GM18502 (cell line): ENCODE results near the gene MEF2D.

Source experiments
- ATAC-seq: cut with Tn5 transposase; IDR thresholded peaks from one replicate; pipeline ENCODE4 v1.9.1; 2021; ENCODE audit warnings: mild to moderate bottlenecking; ENCODE audit not compliant: unreplicated experiment, poor library complexity

The MEF2D gene

DNA sequence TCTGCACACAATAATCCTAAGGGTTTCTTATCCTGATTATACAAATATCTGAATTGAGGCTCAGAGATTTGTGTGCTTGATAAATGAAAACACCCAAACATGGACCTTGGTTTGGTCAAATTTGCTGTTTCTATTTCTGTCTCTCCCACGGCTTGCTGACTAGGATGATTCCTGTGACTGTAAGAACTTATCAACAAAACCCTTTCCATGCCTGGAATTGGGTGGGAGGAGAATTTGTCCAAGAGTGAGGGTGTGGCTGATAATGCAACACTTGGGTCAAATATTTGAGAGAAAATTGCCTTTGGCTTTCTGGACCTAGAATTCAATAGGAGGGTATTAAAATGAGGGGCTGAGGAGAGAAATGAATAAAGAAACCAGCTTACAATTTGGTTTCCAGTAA is 83.6 kb downstream of the MEF2D start:
- ATAC-seq = no peak

DNA sequence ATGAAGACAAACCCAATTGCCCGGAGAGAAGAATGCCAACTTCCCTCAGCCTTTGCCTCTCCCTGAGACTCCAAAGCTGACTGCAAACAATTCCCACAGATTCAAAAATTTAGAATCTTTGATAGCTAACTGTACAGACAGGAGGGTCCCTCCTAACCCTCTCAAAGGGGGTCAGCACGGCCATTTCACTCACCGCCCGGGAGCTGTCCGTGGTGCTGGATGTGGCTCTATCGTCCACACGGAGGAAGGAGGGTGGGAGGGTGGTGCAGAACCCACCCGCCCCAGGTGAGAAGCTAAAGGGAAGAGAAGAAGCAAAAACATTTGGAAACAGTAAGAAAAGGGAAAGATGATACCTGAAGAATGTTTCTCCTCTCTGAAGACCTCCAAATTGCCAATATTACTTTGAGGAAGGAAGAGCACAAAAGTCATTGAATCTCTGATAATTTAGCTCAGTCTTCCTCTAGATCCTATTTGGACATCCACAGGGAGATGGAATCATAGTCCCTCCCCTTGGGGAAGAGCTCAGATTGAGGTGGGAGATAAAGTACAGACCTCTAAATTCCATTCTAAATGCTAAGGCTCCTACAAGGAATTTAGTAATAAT is 86.0 kb downstream of the MEF2D start:
- ATAC-seq = no peak
